Measurements from ENCODE around the gene UPK3BL2.
"Not testable (repeated sequence)": the region's sequence is repeated elsewhere in the genome, so short reads cannot be mapped to it uniquely, and the experiment has no call there.

UPK3BL2 gene

GRCh38 chr7:102527822-102528793 lies 15.4 kb downstream of the UPK3BL2 start:
- not testable (repeated sequence) for DNase-seq

- not testable (repeated sequence) for DNase-seq
Measured at GRCh38 chr7:102527182-102527581, 16.3 kb downstream of the UPK3BL2 start.

GRCh38 chr7:102524803-102525202 lies 18.7 kb downstream of the UPK3BL2 start:
- DNase-seq = not testable (repeated sequence)

- not testable (repeated sequence) for DNase-seq
Measured at GRCh38 chr7:102520797-102521196, 22.7 kb downstream of the UPK3BL2 start.

GRCh38 chr7:102517550-102518147 lies 25.8 kb downstream of the UPK3BL2 start, which contains the start of gene RASA4B:
TSS of gene RASA4B (minus strand) at chr7:102517777. CDS start at chr7:102517710, 67 bp downstream.
- not testable (repeated sequence) for DNase-seq

GRCh38 chr7:102516951-102517350 lies 26.5 kb downstream of the UPK3BL2 start:
- not testable (repeated sequence) for DNase-seq

GRCh38 chr7:102515889-102516288 lies 27.6 kb downstream of the UPK3BL2 start:
- not testable (repeated sequence) for DNase-seq

- not testable (repeated sequence) for DNase-seq
Measured at GRCh38 chr7:102514881-102515721, 28.4 kb downstream of the UPK3BL2 start.

GRCh38 chr7:102512642-102513221 lies 30.8 kb downstream of the UPK3BL2 start:
- not testable (repeated sequence) for DNase-seq

- not testable (repeated sequence) for DNase-seq
Measured at GRCh38 chr7:102511860-102512522, 31.5 kb downstream of the UPK3BL2 start.

- not testable (repeated sequence) for DNase-seq
Measured at GRCh38 chr7:102510575-102510974, 32.9 kb downstream of the UPK3BL2 start.

GRCh38 chr7:102507410-102508088 lies 35.9 kb downstream of the UPK3BL2 start:
- not testable (repeated sequence) for DNase-seq

- DNase-seq = not testable (repeated sequence)
Measured at GRCh38 chr7:102505298-102506185, 38.0 kb downstream of the UPK3BL2 start.

- not testable (repeated sequence) for DNase-seq
Measured at GRCh38 chr7:102503141-102503540, 40.4 kb downstream of the UPK3BL2 start.

GRCh38 chr7:102498321-102498720 lies 45.2 kb downstream of the UPK3BL2 start:
- DNase-seq = not testable (repeated sequence)

GRCh38 chr7:102497308-102497707 lies 46.2 kb downstream of the UPK3BL2 start:
- not testable (repeated sequence) for DNase-seq

- not testable (repeated sequence) for DNase-seq
Measured at GRCh38 chr7:102496861-102497260, 46.6 kb downstream of the UPK3BL2 start.

GRCh38 chr7:102494473-102495149 lies 48.9 kb downstream of the UPK3BL2 start:
- not testable (repeated sequence) for DNase-seq

GRCh38 chr7:102494026-102494425 lies 49.5 kb downstream of the UPK3BL2 start:
- DNase-seq = not testable (repeated sequence)
